Upper lobe of left lung (tissue), 6 donors: ENCODE measurements around the gene NKPD1. TPM values are rescaled to one million over a fixed set of nuclear protein-coding genes. Genes with fewer than 3 reads are reported as not detected.
A peak's percentile ranks its signal among the peaks of the same experiment; 100 is the strongest.

Source experiments
- ATAC-seq, 2 donors: fragments of 200-7000 bp; cut with Tn5 transposase; one replicate each; pipeline ENCODE4 v1.9.1; 2022; ENCODE audit warnings: mild to moderate bottlenecking in 2 of 2, moderate library complexity in 2 of 2; ENCODE audit not compliant: low FRiP score in 2 of 2
- DNase-seq, 2 donors: peaks; one replicate each; pipeline ENCODE4 v3.0.0-alpha.2; 2019 to 2020
- H3K27ac ChIP-seq, 4 donors: fragments of 200-600 bp; sonication (generic); one replicate each; pipeline ENCODE4 v1.5.1; 2016 to 2019
- H3K27me3 ChIP-seq, 4 donors: fragments of 200-600 bp; sonication (generic); one replicate each; pipeline ENCODE4 v1.5.1; 2017 to 2019
- H3K36me3 ChIP-seq, 4 donors: fragments of 200-600 bp; sonication (generic); one replicate each; pipeline ENCODE4 v1.5.1; 2016 to 2019
- H3K4me1 ChIP-seq, 4 donors: fragments of 200-600 bp; sonication (generic); one replicate each; pipeline ENCODE4 v1.5.1; 2018 to 2019
- H3K4me3 ChIP-seq, 4 donors: fragments of 200-600 bp; sonication (generic); one replicate each; pipeline ENCODE4 v1.5.1; 2017 to 2019; ENCODE audit warnings: mild to moderate bottlenecking in 2 of 4, moderate library complexity in 1 of 4
- H3K9me3 ChIP-seq, 4 donors: fragments of 200-600 bp; sonication (generic); one replicate each; pipeline ENCODE4 v1.5.1; 2018 to 2019
- EP300 ChIP-seq, 4 donors: sonication (generic); formaldehyde crosslinking; IDR thresholded peaks; one replicate each; pipeline ENCODE4 v1.5.1; 2017; ENCODE audit warnings: antibody characterized with exemption in 4 of 4, control low read depth in 2 of 4
- POLR2A ChIP-seq, 4 donors: fragments of 450-650 bp; IDR thresholded peaks; one replicate each; pipeline ENCODE4 v1.5.1; 2016 to 2017; ENCODE audit warnings: antibody characterized with exemption in 4 of 4, mild to moderate bottlenecking in 2 of 4
- POLR2AphosphoS5 ChIP-seq, 2 donors: sonication (generic); formaldehyde crosslinking; IDR thresholded peaks; one replicate each; pipeline ENCODE4 v1.5.1; 2017; ENCODE audit warnings: antibody characterized with exemption in 2 of 2
- WGBS, 2 donors: methylation state at CpG; one replicate each; pipeline ENCODE4 v1.1.5; 2017 to 2018; 5-methylcytosine and 5-hydroxymethylcytosine counted together
- total RNA-seq, 6 donors: library from RNA; depleted of rRNA in 4 of 6; stranded (reverse); fragments of >200 nt in 4 of 6; gene quantifications; one replicate each; pipeline versions ENCODE4 v1.1.0 to v1.2.1, GENCODE V29; 2016 to 2021
- TF ChIP-seq, protein P1 (sequence below), 6 experiments: fragments of 450-650 bp in 4 of 6; fragments of 200-600 bp in 2 of 6; sonication (generic) in 2 of 6; IDR thresholded peaks; one replicate each; pipeline ENCODE4 v1.5.1; 2016 to 2019; ENCODE audit warnings: antibody characterized with exemption in 6 of 6
- donor health status: DM: no; HTN: no; CAD: no; lungs with moderate emphysema.
- donor health status: DM: no; HTN: yes; CAD: no; lungs with severe emphysema.

NKPD1 gene
- total RNA-seq, 6 donors from 2014 or later: under 0.01 to 1.00 (median 0.17) TPM; not detected in 1

- DNase-seq (peak in 1 of 2 donors; percentile 90), ATAC-seq (peak in 1 of 2 donors; percentile 69)
- H3K9me3 ChIP-seq: no peaks in the 10 kb centered on the region
- peaks cover 24 to 33% (median 27%) of the 10 kb centered on the region in 4 donors for H3K4me1 ChIP-seq
- H3K27ac ChIP-seq: no peak overlapping the region
- H3K36me3 ChIP-seq: no peaks in the 10 kb centered on the region
- TF ChIP-seq, protein P1, sequence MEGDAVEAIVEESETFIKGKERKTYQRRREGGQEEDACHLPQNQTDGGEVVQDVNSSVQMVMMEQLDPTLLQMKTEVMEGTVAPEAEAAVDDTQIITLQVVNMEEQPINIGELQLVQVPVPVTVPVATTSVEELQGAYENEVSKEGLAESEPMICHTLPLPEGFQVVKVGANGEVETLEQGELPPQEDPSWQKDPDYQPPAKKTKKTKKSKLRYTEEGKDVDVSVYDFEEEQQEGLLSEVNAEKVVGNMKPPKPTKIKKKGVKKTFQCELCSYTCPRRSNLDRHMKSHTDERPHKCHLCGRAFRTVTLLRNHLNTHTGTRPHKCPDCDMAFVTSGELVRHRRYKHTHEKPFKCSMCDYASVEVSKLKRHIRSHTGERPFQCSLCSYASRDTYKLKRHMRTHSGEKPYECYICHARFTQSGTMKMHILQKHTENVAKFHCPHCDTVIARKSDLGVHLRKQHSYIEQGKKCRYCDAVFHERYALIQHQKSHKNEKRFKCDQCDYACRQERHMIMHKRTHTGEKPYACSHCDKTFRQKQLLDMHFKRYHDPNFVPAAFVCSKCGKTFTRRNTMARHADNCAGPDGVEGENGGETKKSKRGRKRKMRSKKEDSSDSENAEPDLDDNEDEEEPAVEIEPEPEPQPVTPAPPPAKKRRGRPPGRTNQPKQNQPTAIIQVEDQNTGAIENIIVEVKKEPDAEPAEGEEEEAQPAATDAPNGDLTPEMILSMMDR (IDR thresholded peaks at IDR 0.05): no peak
- TF ChIP-seq POLR2AphosphoS5 (IDR thresholded peaks at IDR 0.05) (no peak), POLR2A (IDR thresholded peaks at IDR 0.05) (no peak), EP300 (IDR thresholded peaks at IDR 0.05) (no peak)
- peaks cover 0 to 30% (median 25%) of the 10 kb centered on the region in 4 donors for H3K27me3 ChIP-seq
- peak overlapping the region; percentile 12 to 38 (median 30) for H3K4me3 ChIP-seq
- WGBS, 2 donors: 1 to 4% methylated on average over 18 to 51 of the region's 69 CpGs
These were observed 7.3 kb downstream of the NKPD1 start for GRCh38 chr19:45153339-45154063.

DNA sequence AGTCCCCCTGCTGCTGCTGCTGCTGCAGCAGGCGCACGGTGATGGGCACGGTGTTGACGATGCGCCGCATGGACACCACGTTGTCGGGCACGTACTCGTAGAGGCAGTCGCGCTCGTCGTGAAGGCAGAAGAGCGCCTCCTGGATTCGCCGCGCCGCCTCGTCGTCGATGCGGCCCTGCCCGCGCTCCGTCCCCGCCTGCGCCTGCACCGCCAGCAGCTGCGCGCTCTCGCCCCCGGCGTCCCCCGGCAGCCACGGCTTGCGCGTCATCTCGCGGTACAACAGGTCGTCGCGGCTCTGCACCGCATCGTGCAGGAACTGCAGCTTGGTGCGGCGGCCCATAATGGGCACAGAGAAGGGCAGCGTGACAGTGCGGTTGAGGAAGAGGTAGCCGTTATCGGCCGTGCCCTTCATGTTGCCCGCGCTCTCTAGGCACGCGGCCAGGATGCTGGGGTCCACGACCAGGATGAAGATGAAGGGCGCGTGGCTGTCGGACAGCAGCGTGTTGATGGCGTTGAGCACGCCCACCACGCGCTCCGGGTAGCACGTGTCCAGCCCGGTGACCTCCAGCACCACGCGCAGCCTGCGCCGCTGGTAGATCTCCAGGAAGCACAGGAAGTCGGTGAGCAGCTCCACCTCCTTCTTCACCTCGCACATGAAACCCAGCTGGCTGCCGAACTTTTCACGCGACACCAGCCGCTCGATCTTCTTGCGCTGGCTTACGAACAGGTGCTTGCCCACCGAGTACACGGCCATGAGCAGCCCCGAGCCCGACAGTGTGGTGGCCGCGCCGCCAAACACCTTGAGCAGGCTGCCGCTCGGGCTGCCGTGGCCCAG lies 8.1 kb downstream of the NKPD1 start:
- Histone ChIP-seq H3K27me3 (peaks cover 0 to 28% (median 23%) of the 10 kb centered on the region in 4 donors), H3K4me3 (peak overlapping the region in 3 of 4 donors; percentile 25 to 38 (median 35)), H3K36me3 (no peaks in the 10 kb centered on the region), H3K9me3 (no peaks in the 10 kb centered on the region), H3K4me1 (peaks cover 24 to 33% (median 27%) of the 10 kb centered on the region in 4 donors), H3K27ac (no peak overlapping the region)
- 3 to 6% methylated on average over 28 to 36 of the region's 91 CpGs for WGBS, 2 donors
- no peak for TF ChIP-seq POLR2A (IDR thresholded peaks at IDR 0.05)
- TF ChIP-seq, protein P1 (IDR thresholded peaks at IDR 0.05): no peak
- TF ChIP-seq EP300 (IDR thresholded peaks at IDR 0.05): no peak
- no peak for TF ChIP-seq POLR2AphosphoS5 (IDR thresholded peaks at IDR 0.05)
- DNase-seq (peak; percentile 37 to 89), ATAC-seq (peak in 1 of 2 donors; percentile 19)

GRCh38 chr19:45151821-45152503 lies 8.8 kb downstream of the NKPD1 start:
- peaks cover 0 to 1% (median 0%) of the 10 kb centered on the region in 4 donors for H3K36me3 ChIP-seq
- ATAC-seq (no peak), DNase-seq (peak in 1 of 2 donors; percentile 83)
- H3K9me3 ChIP-seq: no peaks in the 10 kb centered on the region
- H3K4me3 ChIP-seq: peak overlapping the region in 3 of 4 donors; percentile 25 to 38 (median 35)
- peaks cover 0 to 28% (median 23%) of the 10 kb centered on the region in 4 donors for H3K27me3 ChIP-seq
- TF ChIP-seq, protein P1 (IDR thresholded peaks at IDR 0.05): no peak
- TF ChIP-seq POLR2AphosphoS5 (IDR thresholded peaks at IDR 0.05) (no peak), POLR2A (IDR thresholded peaks at IDR 0.05) (no peak), EP300 (IDR thresholded peaks at IDR 0.05) (no peak)
- peaks cover 24 to 33% (median 27%) of the 10 kb centered on the region in 4 donors for H3K4me1 ChIP-seq
- 55 to 81% methylated on average over 3 to 10 of the region's 64 CpGs for WGBS, 2 donors
- no peak overlapping the region for H3K27ac ChIP-seq

DNA sequence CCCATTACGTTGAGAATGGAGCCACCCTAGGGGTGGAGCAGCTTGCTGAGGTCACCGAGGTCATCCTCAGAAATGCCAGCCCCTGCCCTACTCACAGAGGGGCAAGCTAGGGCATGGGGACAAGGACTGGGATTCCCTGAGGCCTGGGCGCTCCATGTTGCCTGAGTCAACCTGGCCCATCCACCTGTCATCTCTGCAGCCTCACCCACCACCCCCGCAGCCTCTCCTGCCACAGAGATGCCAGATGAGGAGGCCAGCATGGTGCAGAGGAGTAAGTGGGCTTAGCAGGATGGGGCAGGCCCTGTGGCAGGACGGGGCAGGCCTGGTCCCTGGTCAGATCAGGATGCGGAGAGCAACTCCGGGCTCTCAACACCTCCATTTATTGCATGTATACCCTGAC lies 9.5 kb downstream of the NKPD1 start:
- TF ChIP-seq POLR2AphosphoS5 (IDR thresholded peaks at IDR 0.05) (no peak), EP300 (IDR thresholded peaks at IDR 0.05) (no peak), POLR2A (IDR thresholded peaks at IDR 0.05) (no peak)
- TF ChIP-seq, protein P1 (IDR thresholded peaks at IDR 0.05): no peak
- Histone ChIP-seq H3K36me3 (peaks cover 0 to 8% (median 3%) of the 10 kb centered on the region in 4 donors), H3K27ac (no peak overlapping the region), H3K4me3 (no peak overlapping the region), H3K27me3 (peaks cover 0 to 28% (median 23%) of the 10 kb centered on the region in 4 donors), H3K9me3 (no peaks in the 10 kb centered on the region), H3K4me1 (peaks cover 24 to 33% (median 27%) of the 10 kb centered on the region in 4 donors)
- no peak for ATAC-seq
- 70 to 73% methylated on average over 4 to 6 of the region's 7 CpGs for WGBS, 2 donors
- DNase-seq: peak in 1 of 2 donors; percentile 41
